Panc1 (cell line): ENCODE data around the gene TRAF7. TPM values are rescaled to one million over a fixed set of nuclear protein-coding genes. Genes with fewer than 3 reads are reported as not detected.

ENCODE experiments used
- ATAC-seq: fragments of 200-7000 bp; cut with Tn5 transposase; 2 replicates; pipeline ENCODE4 v1.9.1; 2020; ENCODE audit warnings: mild to moderate bottlenecking, moderate library complexity
- BruUV-seq: library from RNA; stranded (reverse); fragments of 400-500 nt; replicated peaks from 2 replicates; lab custom pipeline; 2021; lab: Mats Ljungman, UMichigan
- CTCF ChIA-PET: fragments of 300-600 bp; sonication (Branson Sonifier 250); formaldehyde crosslinking; loops from one replicate; lab custom pipeline; 2022; ENCODE audit warnings: antibody characterized with exemption; lab: Charles Lee
- POLR2A ChIA-PET: fragments of 300-600 bp; sonication (Branson Sonifier 250); formaldehyde crosslinking; loops from one replicate; lab custom pipeline; 2022; ENCODE audit warnings: antibody characterized with exemption; lab: Charles Lee
- DNase-seq: peaks from one replicate; pipeline ENCODE4 v3.0.0-alpha.2; 2010; ENCODE audit warnings: low read depth, low spot score
- H3K27ac ChIP-seq: 2 replicates; pipeline ENCODE4 v1.5.1; 2011; ENCODE audit warnings: mild to moderate bottlenecking, low read length, inconsistent platforms
- H3K27me3 ChIP-seq: fragments of 200-500 bp; sonication (Bioruptor generic); 2 replicates; pipeline ENCODE4 v1.6.0; 2014; ENCODE audit warnings: low read length, inconsistent platforms; ENCODE audit not compliant: control insufficient read depth, insufficient read depth
- H3K36me3 ChIP-seq: fragments of 200-500 bp; sonication (Bioruptor generic); 2 replicates; pipeline ENCODE4 v1.5.1; 2014; ENCODE audit warnings: inconsistent platforms, mild to moderate bottlenecking, low read length, moderate library complexity; ENCODE audit not compliant: control insufficient read depth, insufficient read depth
- H3K4me1 ChIP-seq: 2 replicates; pipeline ENCODE4 v1.5.1; 2011; ENCODE audit warnings: inconsistent platforms, mild to moderate bottlenecking, low read length, moderate library complexity; ENCODE audit not compliant: control insufficient read depth, insufficient read depth
- H3K4me3 ChIP-seq, 2 experiments: 2 replicates each; pipeline ENCODE4 v1.5.1; 2011 to 2012; ENCODE audit warnings: low read depth in 2 of 2, low read length in 2 of 2, mild to moderate bottlenecking in 2 of 2, inconsistent platforms in 1 of 2, moderate library complexity in 1 of 2
- H3K9me3 ChIP-seq: fragments of 200-500 bp; sonication (Bioruptor generic); 2 replicates; pipeline ENCODE4 v1.5.1; 2014; ENCODE audit warnings: low read depth, mild to moderate bottlenecking, inconsistent platforms, low read length, moderate library complexity; ENCODE audit not compliant: control insufficient read depth, insufficient read depth
- CTCF ChIP-seq: fragments of 450-650 bp; IDR thresholded peaks from 2 replicates; pipeline ENCODE4 v1.5.1; 2017; ENCODE audit warnings: mild to moderate bottlenecking
- POLR2AphosphoS5 ChIP-seq: IDR thresholded peaks from 2 replicates; pipeline ENCODE4 v1.6.1; 2012; ENCODE audit warnings: mild to moderate bottlenecking, low read depth, low read length, moderate library complexity
- REST ChIP-seq, 2 experiments: IDR thresholded peaks; 2 replicates each; pipeline ENCODE4 v1.6.1; 2011 to 2012; ENCODE audit warnings: low read depth in 2 of 2, control low read depth in 1 of 2, low read length in 1 of 2, mild to moderate bottlenecking in 1 of 2, moderate library complexity in 1 of 2; ENCODE audit not compliant: insufficient read depth in 1 of 2
- SIN3A ChIP-seq: IDR thresholded peaks from 2 replicates; pipeline ENCODE4 v1.6.1; 2012; ENCODE audit warnings: low read depth, mild to moderate bottlenecking, low read length, moderate library complexity, borderline replicate concordance; ENCODE audit not compliant: insufficient read depth
- TCF7L2 ChIP-seq: IDR thresholded peaks from 2 replicates; pipeline ENCODE4 v1.6.1; 2011; ENCODE audit warnings: mild to moderate bottlenecking, low read depth, low read length, inconsistent platforms
- in situ Hi-C: cut with HindIII; loops from 2 replicates; pipeline ENCODE4 v1.10.0; 2016; ENCODE audit warnings: low sequenced_read_pairs, low pct_unique_long_range_greater_than_20kb
- intact Hi-C: fragments of 100-400 bp; cut with micrococcal nuclease; formaldehyde crosslinking; loops from one replicate; pipeline ENCODE4 v1.10.0; 2022; ENCODE audit not compliant: unreplicated experiment
- total RNA-seq: library from RNA; stranded (reverse); gene quantifications from one replicate; pipeline ENCODE4 v1.2.1, GENCODE V29; 2021; ENCODE audit not compliant: unreplicated experiment

Gene TRAF7
- total RNA-seq, 1 experiment from 2014 or later = 108 TPM

- TF ChIP-seq REST (IDR thresholded peaks at IDR 0.05; ENCODE audit: insufficient read depth in 1 of 2, low read depth in 2 of 2, low read length in 1 of 2) = no peak
- no peak for TF ChIP-seq CTCF
- TF ChIP-seq POLR2AphosphoS5 = no peak
- TF ChIP-seq TCF7L2 = no peak
- no peak for TF ChIP-seq SIN3A
- no peaks in the 10 kb centered on the region for H3K36me3 ChIP-seq
- CTCF ChIA-PET = no interaction called here
Measured at GRCh38 chr16:2173916-2174315, 18.3 kb downstream of the TRAF7 start.

DNA sequence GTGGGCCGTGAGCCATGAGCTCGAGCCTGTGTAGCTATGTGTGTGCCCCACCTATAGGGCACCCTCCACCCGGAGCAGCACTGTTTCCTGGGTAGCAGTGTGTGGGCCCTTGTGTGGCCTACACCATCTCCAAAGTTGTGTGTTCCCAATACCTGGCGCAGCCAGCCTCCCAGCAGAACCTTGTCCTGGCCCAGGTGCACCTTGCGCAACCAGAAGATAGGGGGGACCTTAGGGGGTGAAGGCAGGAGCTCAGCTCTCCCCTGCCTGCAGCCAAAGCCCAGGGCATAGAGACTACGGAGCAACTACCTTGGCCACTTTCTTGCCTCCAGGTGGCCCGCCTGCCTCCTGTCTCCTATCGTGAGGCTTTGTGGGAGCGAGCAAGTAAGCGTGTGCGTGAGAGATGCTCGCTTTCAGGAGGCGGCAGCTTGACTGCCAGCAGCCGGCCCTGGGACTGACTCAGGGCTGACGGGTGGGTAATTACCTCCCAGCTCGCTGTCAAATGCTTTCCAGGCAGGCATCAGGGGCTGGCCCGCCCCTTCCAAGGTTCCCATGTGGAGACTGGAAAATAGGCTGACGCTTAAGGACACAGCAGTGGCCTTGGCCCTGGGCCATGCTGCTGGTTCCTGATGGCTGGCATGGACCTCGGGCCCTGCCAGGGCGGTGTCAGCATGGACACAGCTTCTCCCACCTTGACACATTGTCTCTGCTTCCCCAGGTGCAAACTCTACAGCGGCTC is 19.0 kb downstream of the TRAF7 start:
- ATAC-seq (no peak), DNase-seq (no peak)
- Histone ChIP-seq H3K9me3 (no peaks in the 10 kb centered on the region), H3K27me3 (no peaks in the 10 kb centered on the region), H3K27ac (no peak overlapping the region), H3K4me3 (no peak overlapping the region), H3K36me3 (no peaks in the 10 kb centered on the region), H3K4me1 (no peaks in the 10 kb centered on the region)
- ChIA-PET POLR2A (no interaction called here), CTCF (no interaction called here)
- no peak for TF ChIP-seq POLR2AphosphoS5
- TF ChIP-seq SIN3A = no peak
- no peak for TF ChIP-seq TCF7L2
- TF ChIP-seq REST (IDR thresholded peaks at IDR 0.05; ENCODE audit: insufficient read depth in 1 of 2, low read depth in 2 of 2, low read length in 1 of 2) = no peak
- no peak for TF ChIP-seq CTCF
- in situ Hi-C loops (no loop called here), intact Hi-C loops (no loop called here)
- no TSS peak for BruUV-seq

More at GRCh38 chr16:2173916-2174315, 18.3 kb downstream of the TRAF7 start:
- no peak for DNase-seq
- no TSS peak for BruUV-seq
- ATAC-seq = no peak
- in situ Hi-C loops (no loop called here), intact Hi-C loops (no loop called here)
- Histone ChIP-seq H3K27me3 (no peaks in the 10 kb centered on the region), H3K4me3 (no peak overlapping the region), H3K27ac (no peak overlapping the region), H3K9me3 (no peaks in the 10 kb centered on the region), H3K4me1 (no peaks in the 10 kb centered on the region)
- POLR2A ChIA-PET = interaction anchor here (0.6 kb wide), 1 partner anchor 42 kb away, joined by 4 read pairs; no protein-coding TSS in a partner anchor
